NCI-H526 (cell line): Measurements from ENCODE around the gene NOL4.
"Not testable (repeated sequence)": the region's sequence is repeated elsewhere in the genome, so short reads cannot be mapped to it uniquely, and the experiment has no call there.

Experiments
- DNase-seq, 2 experiments: peaks; one replicate each; lab custom pipeline; 2025; lab: John Stamatoyannopoulos, UW

Gene NOL4

GRCh38 chr18:34224423-34225217, at the start of gene NOL4:
NOL4 (minus strand) TSS chr18:34224913; CDS start chr18:34223253, 1,660 bp downstream.
- DNase-seq = peak; percentile 86 to 93

DNA sequence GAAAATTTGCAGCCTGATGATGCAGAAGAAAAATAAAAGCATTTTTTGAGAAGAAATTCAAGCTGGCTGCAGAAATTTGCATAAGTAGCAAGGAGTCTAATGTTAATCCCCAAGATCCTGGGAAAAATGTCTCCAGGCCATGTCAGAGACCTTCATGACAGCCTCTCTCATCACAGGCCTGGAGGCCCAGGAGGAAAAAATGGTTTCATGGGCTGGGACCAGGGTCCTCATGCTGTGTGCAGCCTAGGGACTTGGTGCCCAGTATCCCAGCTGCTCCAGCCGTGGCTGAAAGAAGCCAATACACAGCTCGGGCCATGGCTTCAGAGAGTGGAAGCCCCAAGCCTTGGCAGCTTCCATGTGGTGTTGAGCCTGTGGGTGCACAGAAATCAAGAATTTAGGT, 41.3 kb upstream of the NOL4 start:
- not testable (repeated sequence) for DNase-seq

- DNase-seq = no peak
Measured at GRCh38 chr18:34261865-34262780, 37.4 kb upstream of the NOL4 start.

DNA sequence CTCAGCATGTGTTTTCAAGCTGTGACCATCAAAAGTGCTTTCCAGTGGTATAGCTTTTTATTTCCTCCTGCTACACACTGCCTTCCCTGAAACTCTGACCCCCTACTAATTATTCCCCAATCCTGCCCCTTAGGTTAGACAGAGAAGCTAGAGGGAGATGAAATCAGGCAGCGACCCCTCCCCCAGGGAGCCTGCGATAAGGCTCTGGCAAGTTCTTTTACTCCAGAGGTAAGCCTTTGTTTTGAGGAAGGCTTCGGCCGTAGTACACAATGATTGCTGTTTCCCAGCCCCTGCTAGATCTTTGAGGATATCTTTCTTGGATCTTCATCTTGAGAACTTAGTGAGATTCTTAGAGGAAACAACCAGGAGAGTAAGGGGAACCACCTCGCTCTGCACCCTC, 33.5 kb upstream of the NOL4 start:
- DNase-seq = no peak

DNA sequence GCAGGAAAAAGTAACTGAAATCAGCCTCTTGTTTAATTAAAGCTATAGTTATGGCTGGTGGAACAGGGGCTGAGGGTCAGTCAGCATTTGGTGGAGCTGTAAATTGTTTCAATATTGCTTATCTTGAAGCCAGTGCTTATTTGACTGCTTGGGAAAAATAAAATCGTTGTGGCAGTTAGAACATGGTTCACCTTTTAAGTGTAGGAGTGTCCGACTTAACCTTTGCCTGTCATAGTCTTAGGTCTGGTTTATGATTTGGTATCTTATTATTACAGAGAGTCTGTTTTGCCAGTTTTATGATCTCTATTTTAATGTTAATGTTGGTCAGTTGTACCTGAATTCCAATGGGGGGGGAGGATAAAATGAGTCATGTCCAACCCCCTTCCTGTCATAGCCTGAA, 27.2 kb upstream of the NOL4 start:
- DNase-seq = no peak

DNA sequence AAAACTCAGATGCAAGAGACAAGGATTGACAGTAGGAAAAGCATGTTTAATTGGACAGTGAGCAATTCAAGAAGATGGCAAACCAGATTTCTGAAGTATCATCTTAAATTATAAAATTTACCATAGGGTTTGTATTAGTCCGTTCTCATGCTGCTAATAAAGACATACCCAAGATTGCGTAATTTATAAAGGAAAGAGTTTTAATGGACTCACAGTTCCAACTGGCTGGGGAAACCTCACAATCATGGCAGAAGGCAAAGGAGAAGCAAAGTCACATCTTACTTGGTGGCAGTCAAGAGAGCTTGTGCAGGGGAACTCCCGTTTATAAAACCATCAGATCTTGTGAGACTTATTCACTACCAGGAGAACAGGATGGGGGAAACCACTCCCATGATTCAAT, 24.0 kb upstream of the NOL4 start:
- no peak for DNase-seq

GRCh38 chr18:34242739-34243138, 18.0 kb upstream of the NOL4 start:
- DNase-seq = no peak

DNA sequence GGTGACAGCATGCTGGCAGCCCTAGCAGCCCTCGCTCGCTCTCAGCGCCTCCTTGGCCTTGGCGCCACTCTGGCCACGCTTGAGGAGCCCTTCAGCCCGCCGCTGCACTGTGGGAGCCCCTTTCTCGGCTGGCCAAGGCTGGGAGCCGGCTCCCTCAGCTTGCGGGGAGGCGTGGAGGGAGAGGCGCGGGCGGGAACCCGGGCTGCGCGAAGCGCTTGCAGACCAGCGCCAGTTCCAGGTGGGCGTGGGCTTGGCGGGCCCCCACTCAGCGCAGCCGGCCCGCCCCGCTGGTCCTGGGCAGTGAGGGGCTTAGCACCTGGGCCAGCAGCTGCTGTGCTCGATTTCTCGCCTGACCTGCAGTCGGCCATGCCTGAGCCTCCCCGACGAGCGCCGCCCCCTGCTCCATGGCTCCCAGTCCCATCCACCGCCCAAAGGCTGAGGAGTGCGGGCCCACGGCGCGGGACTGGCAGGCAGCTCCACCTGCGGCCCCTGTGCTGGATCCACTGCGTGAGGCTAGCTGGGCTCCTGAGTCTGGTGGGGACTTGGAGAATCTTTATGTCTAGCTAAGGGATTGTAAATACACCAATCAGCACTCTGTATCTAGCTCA, 9.2 kb upstream of the NOL4 start:
- DNase-seq = not testable (repeated sequence)

DNA sequence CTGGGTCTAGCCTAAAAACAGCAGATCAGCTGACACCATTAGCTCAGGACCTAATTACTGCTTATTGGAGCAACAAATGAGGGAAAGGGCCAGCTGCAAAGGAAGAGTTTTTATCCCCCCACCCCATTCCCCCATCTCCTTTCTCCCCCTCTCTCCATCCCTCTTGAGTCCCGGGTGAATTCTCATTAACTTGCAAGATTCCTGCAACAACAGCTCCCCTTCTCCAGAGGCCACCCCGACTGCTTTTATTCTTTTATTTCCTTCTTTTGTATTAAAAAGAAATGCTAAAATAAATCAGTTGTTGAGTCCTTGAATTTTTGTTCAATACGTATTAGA, 473 bp upstream of the NOL4 start:
- no peak for DNase-seq

DNA sequence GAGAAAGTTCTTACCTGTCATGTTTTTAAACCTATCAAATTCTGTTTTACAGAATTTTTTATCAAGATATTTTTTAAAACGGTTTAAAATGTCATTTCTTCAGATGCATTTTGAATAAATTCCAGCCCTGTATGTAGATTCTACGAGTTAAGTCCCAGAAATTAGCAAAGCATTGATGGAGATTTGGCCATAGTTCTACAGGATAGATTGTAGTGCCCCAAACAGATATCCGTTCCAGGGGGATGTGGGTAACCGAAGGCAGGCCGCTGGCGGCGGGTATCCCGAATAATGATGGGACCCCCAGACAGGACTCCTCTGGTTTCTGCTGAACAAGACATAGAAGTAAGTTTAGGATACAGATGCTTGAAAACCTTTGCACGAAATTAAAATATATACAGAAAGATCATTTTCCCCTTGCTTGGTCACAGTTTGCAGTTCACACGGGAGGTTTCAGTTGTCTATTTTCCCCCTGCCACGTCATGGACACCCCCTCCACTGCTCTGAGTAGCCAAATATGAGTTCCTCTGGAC, 755 bp downstream of the NOL4 start:
- DNase-seq = no peak

- DNase-seq = peak; percentile 28 to 72
Measured at GRCh38 chr18:34223164-34223892, 1.4 kb downstream of the NOL4 start.

DNA sequence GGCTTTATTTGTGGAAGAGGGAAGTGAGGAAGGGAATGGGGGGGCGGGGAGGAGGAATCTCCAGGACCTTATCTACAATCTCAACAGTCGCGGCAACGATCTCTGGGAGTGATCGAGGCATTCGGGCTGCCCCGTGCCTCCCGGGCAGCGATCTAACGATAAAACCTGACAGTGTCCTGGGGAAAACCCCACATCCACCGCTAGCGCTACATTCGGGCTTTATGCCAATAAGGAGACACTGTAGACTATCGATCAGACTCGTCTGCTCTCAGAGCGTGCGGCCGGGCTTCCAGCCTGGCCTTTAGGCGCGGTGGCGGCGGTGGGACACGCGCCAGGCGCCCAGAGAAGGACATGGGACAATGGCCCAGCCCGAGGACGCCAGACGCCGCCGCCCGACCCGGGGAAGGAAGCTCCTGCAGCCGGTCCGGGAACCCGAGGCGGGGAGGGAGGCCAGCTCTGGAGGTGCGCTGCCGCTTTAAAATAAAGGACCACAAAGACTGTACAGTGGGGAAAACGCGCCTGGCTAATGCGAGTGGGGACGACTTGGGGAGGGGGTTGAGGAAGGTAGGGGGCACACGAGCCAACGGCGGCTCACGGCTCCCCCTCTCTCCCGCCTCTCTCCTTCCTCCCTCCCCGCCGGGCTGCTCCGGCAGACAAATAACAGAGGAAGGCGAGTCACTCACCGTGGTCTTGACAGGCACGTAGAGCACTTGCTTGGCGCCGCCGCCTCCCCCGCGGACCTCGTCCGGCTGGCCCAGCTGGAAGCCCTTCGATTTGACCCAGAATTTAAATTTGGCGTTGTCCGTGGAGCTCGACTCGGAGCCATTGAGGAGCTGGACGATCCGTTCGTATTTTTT, 2.2 kb downstream of the NOL4 start:
- peak; percentile 56 to 78 for DNase-seq

- DNase-seq = peak; percentile 53 to 74
Measured at GRCh38 chr18:34221971-34222306, 2.8 kb downstream of the NOL4 start.

GRCh38 chr18:34220081-34220815, 4.5 kb downstream of the NOL4 start:
- no peak for DNase-seq

DNA sequence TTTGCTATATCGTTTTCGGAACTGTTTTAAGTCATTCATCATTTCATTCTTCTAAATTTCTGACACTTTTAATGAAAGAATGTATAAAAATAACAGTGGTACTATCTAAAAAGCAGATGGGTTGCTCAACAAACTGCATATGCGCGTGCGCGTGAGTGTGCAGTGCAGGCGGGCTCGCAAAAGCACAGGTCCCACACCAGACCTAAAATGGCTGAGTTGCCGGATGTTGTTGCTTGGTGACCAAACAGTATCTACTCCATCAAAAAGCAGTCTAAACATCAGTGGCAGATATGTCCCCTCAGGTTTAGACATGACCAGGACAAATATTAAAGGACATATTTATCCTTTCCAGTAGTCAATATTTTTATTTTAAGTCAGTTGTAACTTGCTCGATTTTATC, 5.1 kb downstream of the NOL4 start:
- DNase-seq = no peak

DNA sequence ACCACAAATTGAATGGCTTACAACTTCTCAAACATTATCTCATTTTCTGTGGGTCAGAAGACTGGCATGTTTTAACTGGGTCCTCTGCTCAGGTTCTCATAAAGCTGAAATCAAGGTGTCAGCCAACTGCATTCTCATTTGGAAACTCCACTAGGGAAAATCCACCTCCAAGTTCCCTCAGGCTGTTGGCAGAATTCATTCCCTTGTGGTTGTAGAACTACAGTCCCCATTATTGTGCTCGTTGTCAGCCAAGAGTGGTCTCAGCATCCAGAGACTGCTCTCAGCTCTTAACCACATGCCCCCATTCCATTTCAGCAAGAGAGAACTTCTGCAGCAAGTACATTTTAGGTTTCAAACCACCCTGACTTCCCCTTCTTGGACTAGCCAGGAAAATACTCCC, 12.2 kb downstream of the NOL4 start:
- no peak for DNase-seq

- DNase-seq = no peak
Measured at GRCh38 chr18:34207344-34207851, 17.3 kb downstream of the NOL4 start.

DNA sequence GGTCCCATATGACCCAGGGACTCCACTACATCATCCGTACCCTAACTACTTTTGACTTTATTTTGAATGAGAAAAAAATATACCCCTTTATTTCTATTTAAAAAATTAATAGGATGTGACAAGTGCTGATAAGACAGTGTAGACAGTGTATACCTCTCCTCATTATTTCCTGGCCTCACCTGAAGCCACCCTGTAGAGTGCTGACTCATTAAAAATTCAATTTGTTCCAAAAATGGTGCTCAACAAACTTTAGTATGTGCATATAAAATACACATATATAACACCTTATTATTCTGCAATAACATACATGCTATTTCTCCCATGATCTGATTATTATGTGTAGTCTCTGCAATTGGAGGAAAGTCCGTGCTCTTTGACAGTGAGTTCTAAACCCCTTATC, 20.8 kb downstream of the NOL4 start:
- DNase-seq = no peak

DNA sequence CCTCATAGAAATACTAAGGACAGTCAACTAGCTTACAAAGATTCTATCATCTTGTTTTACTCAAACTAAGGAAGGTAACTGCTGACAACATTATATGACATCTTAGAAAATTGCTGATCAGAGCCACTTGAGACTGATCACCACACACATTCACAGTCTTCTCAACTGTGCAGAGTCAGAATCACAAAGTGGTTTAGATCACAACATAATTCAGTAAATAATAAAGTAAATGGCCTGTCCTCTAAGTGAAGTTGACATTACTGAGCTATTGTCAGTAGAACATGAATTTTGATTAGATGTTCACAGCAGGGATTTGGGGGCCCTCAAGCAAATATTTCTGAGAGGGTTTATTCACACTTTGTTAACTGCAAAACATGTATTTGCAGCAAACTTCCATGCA, 28.5 kb downstream of the NOL4 start:
- no peak for DNase-seq

GRCh38 chr18:34194239-34194638, 30.5 kb downstream of the NOL4 start:
- DNase-seq = no peak
